Hepatocyte (in vitro differentiated cells): ENCODE data around the gene CAMSAP1. TPM values are rescaled to one million over a fixed set of nuclear protein-coding genes. Genes with fewer than 3 reads are reported as not detected.

Source experiments
- DNase-seq: peaks from one replicate; pipeline ENCODE4 v3.0.0-alpha.2; 2016; ENCODE audit warnings: low spot score
- H2AFZ ChIP-seq: fragments of 200-600 bp; sonication (generic); 2 replicates; pipeline ENCODE4 v1.6.0; 2016; ENCODE audit warnings: antibody characterized with exemption, mild to moderate bottlenecking
- H3K27ac ChIP-seq: fragments of 200-600 bp; sonication (generic); 2 replicates; pipeline ENCODE4 v1.5.1; 2016; ENCODE audit warnings: mild to moderate bottlenecking
- H3K27me3 ChIP-seq: fragments of 200-600 bp; sonication (generic); 2 replicates; pipeline ENCODE4 v1.6.1; 2016
- H3K36me3 ChIP-seq: fragments of 200-600 bp; sonication (generic); replicated peaks from 2 replicates; pipeline ENCODE4 v1.5.1; 2016; ENCODE audit warnings: low read depth; ENCODE audit not compliant: insufficient read depth
- H3K4me1 ChIP-seq: fragments of 200-600 bp; sonication (generic); 2 replicates; pipeline ENCODE4 v1.5.1; 2016; ENCODE audit warnings: mild to moderate bottlenecking, moderate library complexity; ENCODE audit not compliant: insufficient read depth
- H3K4me2 ChIP-seq: fragments of 200-600 bp; sonication (generic); 2 replicates; pipeline ENCODE4 v1.6.0; 2016
- H3K4me3 ChIP-seq: fragments of 200-600 bp; sonication (generic); 2 replicates; pipeline ENCODE4 v1.5.1; 2016; ENCODE audit warnings: mild to moderate bottlenecking
- H3K79me2 ChIP-seq: fragments of 200-600 bp; sonication (generic); 2 replicates; pipeline ENCODE4 v1.6.0; 2017; ENCODE audit warnings: mild to moderate bottlenecking
- H3K9me2 ChIP-seq: fragments of 200-600 bp; sonication (generic); replicated peaks from 2 replicates; pipeline ENCODE4 v1.6.0; 2017; ENCODE audit warnings: mild to moderate bottlenecking; ENCODE audit not compliant: insufficient read depth
- H3K9me3 ChIP-seq: fragments of 200-600 bp; sonication (generic); 2 replicates; pipeline ENCODE4 v1.5.1; 2016; ENCODE audit warnings: low read depth, mild to moderate bottlenecking
- H4K20me1 ChIP-seq: fragments of 200-600 bp; sonication (generic); 2 replicates; pipeline ENCODE4 v1.6.0; 2016; ENCODE audit warnings: mild to moderate bottlenecking; ENCODE audit not compliant: insufficient read depth, poor library complexity, severe bottlenecking
- EZH2 ChIP-seq: fragments of 200-600 bp; sonication (generic); IDR thresholded peaks from 2 replicates; pipeline ENCODE4 v1.6.1; 2016; ENCODE audit warnings: antibody characterized with exemption, mild to moderate bottlenecking, borderline replicate concordance
- EZH2phosphoT487 ChIP-seq: fragments of 200-600 bp; sonication (generic); IDR thresholded peaks from one replicate; pipeline ENCODE4 v1.6.1; 2018; ENCODE audit warnings: antibody characterized with exemption, mild to moderate bottlenecking, low read depth, moderate library complexity; ENCODE audit not compliant: unreplicated experiment, severe bottlenecking
- WGBS: methylation state at CpG from one replicate; pipeline ENCODE4 v1.1.6; 2016; ENCODE audit warnings: low lambda C conversion rate; ENCODE audit errors: missing lambda C conversion rate; 5-methylcytosine and 5-hydroxymethylcytosine counted together
- polyA plus RNA-seq: library from polyadenylated mRNA; unstranded; fragments of >200 nt; fragmentation: Nextera tagmentation; extraction: Ambion mirVana; gene quantifications from 2 replicates; pipeline ENCODE4 v1.2.1, GENCODE V29; 2016
- total RNA-seq: library from RNA; depleted of rRNA; stranded (reverse); fragments of >200 nt; gene quantifications from 2 replicates; pipeline ENCODE4 v1.2.3, GENCODE V29; 2014
- TF ChIP-seq, protein P1 (sequence below): fragments of 200-600 bp; sonication (generic); IDR thresholded peaks from 2 replicates; pipeline ENCODE4 v1.5.1; 2016; ENCODE audit warnings: antibody characterized with exemption, mild to moderate bottlenecking; ENCODE audit not compliant: poor library complexity

The CAMSAP1 gene
- total and polyA plus RNA-seq, 2 experiments from 2014 or later, result 5.0 to 15.6 TPM

DNA sequence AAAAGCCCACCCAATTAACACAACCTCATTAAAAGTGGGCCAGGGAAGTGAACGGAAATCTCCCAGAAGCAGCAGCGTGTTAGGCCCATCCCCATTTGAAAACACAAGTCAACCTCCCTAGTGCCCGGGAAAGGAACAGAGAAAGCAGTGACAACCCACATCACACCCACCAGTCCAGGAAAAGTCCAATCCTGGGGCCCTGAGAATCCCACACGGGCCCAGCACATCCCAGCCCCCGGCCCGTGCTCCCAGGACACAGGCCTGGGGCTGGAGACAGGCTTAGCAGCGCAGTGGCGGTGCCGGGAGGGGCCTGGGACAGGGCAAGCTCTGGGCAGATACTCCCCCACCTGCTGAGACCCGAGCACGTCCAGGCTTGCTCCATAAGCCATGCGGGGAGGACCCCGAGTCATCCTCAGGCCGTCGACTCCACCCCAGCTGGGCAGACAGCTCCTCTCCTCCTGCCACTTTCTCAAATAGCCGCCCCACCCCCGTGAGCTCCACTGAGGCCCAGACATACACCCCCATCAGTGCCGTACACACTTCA lies 104.4 kb downstream of the CAMSAP1 start:
- no peak for DNase-seq
- TF ChIP-seq EZH2phosphoT487 (no peak), EZH2 (no peak)
- TF ChIP-seq, protein P1, sequence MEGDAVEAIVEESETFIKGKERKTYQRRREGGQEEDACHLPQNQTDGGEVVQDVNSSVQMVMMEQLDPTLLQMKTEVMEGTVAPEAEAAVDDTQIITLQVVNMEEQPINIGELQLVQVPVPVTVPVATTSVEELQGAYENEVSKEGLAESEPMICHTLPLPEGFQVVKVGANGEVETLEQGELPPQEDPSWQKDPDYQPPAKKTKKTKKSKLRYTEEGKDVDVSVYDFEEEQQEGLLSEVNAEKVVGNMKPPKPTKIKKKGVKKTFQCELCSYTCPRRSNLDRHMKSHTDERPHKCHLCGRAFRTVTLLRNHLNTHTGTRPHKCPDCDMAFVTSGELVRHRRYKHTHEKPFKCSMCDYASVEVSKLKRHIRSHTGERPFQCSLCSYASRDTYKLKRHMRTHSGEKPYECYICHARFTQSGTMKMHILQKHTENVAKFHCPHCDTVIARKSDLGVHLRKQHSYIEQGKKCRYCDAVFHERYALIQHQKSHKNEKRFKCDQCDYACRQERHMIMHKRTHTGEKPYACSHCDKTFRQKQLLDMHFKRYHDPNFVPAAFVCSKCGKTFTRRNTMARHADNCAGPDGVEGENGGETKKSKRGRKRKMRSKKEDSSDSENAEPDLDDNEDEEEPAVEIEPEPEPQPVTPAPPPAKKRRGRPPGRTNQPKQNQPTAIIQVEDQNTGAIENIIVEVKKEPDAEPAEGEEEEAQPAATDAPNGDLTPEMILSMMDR, result no peak
- Histone ChIP-seq H3K9me3 (no peaks in the 10 kb centered on the region), H3K36me3 (no peaks in the 10 kb centered on the region), H3K4me2 (no peak overlapping the region), H3K27ac (no peak overlapping the region), H3K27me3 (no peaks in the 10 kb centered on the region), H3K79me2 (no peaks in the 10 kb centered on the region), H3K4me3 (no peak overlapping the region), H3K4me1 (no peaks in the 10 kb centered on the region), H3K9me2 (no peaks in the 10 kb centered on the region), H4K20me1 (no peaks in the 10 kb centered on the region), H2AFZ (no peak overlapping the region)
- 76% methylated on average over 17 of the region's 18 CpGs for WGBS

- 96% methylated on average over 6 of the region's 6 CpGs for WGBS
- Histone ChIP-seq H3K27me3 (no peaks in the 10 kb centered on the region), H3K9me3 (no peaks in the 10 kb centered on the region), H2AFZ (no peak overlapping the region), H3K27ac (no peak overlapping the region), H3K4me3 (no peak overlapping the region), H4K20me1 (no peaks in the 10 kb centered on the region), H3K79me2 (no peaks in the 10 kb centered on the region), H3K4me2 (no peak overlapping the region), H3K9me2 (no peaks in the 10 kb centered on the region), H3K36me3 (no peaks in the 10 kb centered on the region), H3K4me1 (no peaks in the 10 kb centered on the region)
- no peak for DNase-seq
- TF ChIP-seq EZH2phosphoT487 (no peak), EZH2 (no peak)
- TF ChIP-seq, protein P1, result no peak
Measured at GRCh38 chr9:135801070-135801469, 106.3 kb downstream of the CAMSAP1 start.

DNA sequence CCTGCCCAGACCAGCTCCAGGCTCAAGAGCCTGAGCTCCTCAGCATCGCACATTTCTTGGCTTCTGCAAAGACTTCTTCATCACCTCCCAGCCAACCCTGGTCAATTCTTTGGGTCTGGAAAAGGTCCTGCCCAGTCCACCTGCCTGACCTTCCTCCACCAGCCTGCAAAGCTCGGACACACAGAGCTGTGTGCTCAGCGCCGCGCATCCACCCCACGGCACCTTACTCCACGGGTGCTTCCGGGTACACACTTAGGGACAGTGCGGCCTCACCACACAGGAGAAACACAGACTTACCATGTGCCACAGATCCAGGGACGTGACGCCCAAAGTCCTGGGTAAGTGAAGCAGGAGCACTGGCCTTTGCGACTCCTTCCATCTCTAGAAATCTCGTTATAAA lies 108.1 kb downstream of the CAMSAP1 start:
- DNase-seq, result no peak
- Histone ChIP-seq H4K20me1 (no peaks in the 10 kb centered on the region), H3K9me2 (no peaks in the 10 kb centered on the region), H3K9me3 (no peaks in the 10 kb centered on the region), H3K27me3 (no peaks in the 10 kb centered on the region), H3K4me1 (no peaks in the 10 kb centered on the region), H3K4me3 (no peak overlapping the region), H3K36me3 (no peaks in the 10 kb centered on the region), H3K27ac (no peak overlapping the region), H3K4me2 (no peak overlapping the region), H2AFZ (no peak overlapping the region), H3K79me2 (no peaks in the 10 kb centered on the region)
- 96% methylated on average over 13 of the region's 13 CpGs for WGBS
- TF ChIP-seq, protein P1, result no peak
- TF ChIP-seq EZH2phosphoT487 (no peak), EZH2 (no peak)

GRCh38 chr9:135798263-135798585 lies 109.1 kb downstream of the CAMSAP1 start:
- DNase-seq, result no peak
- 94% methylated on average over 10 of the region's 10 CpGs for WGBS
- no peak overlapping the region for H3K4me3 ChIP-seq

More at GRCh38 chr9:135798263-135798585, 109.1 kb downstream of the CAMSAP1 start:
- no peaks in the 10 kb centered on the region for H3K27me3 ChIP-seq
- no peaks in the 10 kb centered on the region for H4K20me1 ChIP-seq
- no peak overlapping the region for H3K4me2 ChIP-seq
- no peaks in the 10 kb centered on the region for H3K9me2 ChIP-seq
- H3K27ac ChIP-seq, result no peak overlapping the region
- H3K79me2 ChIP-seq, result no peaks in the 10 kb centered on the region
- H3K36me3 ChIP-seq, result no peaks in the 10 kb centered on the region
- no peak for TF ChIP-seq EZH2
- TF ChIP-seq EZH2phosphoT487, result no peak
- TF ChIP-seq, protein P1, result no peak
- no peaks in the 10 kb centered on the region for H3K9me3 ChIP-seq
- no peaks in the 10 kb centered on the region for H3K4me1 ChIP-seq
- no peak overlapping the region for H2AFZ ChIP-seq
